Endothelial cell of umbilical vein (primary cell): Measurements from ENCODE around the gene KLHL21. TPM values are rescaled to one million over a fixed set of nuclear protein-coding genes. Genes with fewer than 3 reads are reported as not detected.

ENCODE experiments used
- BruUV-seq: library from RNA; stranded (reverse); fragments of 400-500 nt; replicated peaks from 2 replicates; lab custom pipeline; 2021; lab: Mats Ljungman, UMichigan
- CTCF ChIA-PET: fragments of 300-600, 350-600 bp; sonication (Branson Sonifier 250); formaldehyde crosslinking; loops from one replicate; lab custom pipeline; 2021; ENCODE audit warnings: antibody characterized with exemption, inconsistent platforms; lab: Charles Lee
- POLR2A ChIA-PET: fragments of 300-600, 350-600 bp; sonication (Branson Sonifier 250); formaldehyde crosslinking; loops from one replicate; lab custom pipeline; 2021; ENCODE audit warnings: antibody characterized with exemption, inconsistent platforms; lab: Charles Lee
- DNase-seq: peaks from one replicate; pipeline ENCODE4 v3.0.0-alpha.2; 2011; ENCODE audit warnings: low read depth, low spot score
- FAIRE-seq: peaks from 2 replicates; lab custom pipeline; 2011; peaks lifted over from hg19 to GRCh38; lab: Jason Lieb, UNC
- H2AFZ ChIP-seq: 2 replicates; pipeline ENCODE4 v1.6.0; 2012; ENCODE audit warnings: low read depth, low read length, control low read depth, inconsistent platforms
- H3K27ac ChIP-seq: 2 replicates; pipeline ENCODE4 v1.5.1; 2011; ENCODE audit warnings: low read depth, mild to moderate bottlenecking, control low read depth, low read length, moderate library complexity; ENCODE audit not compliant: insufficient read depth
- H3K27me3 ChIP-seq, 2 experiments: 2 replicates each; pipeline versions ENCODE4 v1.6.0 to v1.6.1; 2011; ENCODE audit warnings: low read length in 2 of 2, mixed read lengths in 1 of 2; ENCODE audit not compliant: control insufficient read depth in 2 of 2, insufficient read depth in 2 of 2
- H3K36me3 ChIP-seq, 2 experiments: 2 replicates in 1 of 2; 3 replicates in 1 of 2; pipeline ENCODE4 v1.5.1; 2011; ENCODE audit warnings: low read length in 2 of 2, mild to moderate bottlenecking in 1 of 2, moderate library complexity in 1 of 2; ENCODE audit not compliant: control insufficient read depth in 2 of 2, insufficient read depth in 2 of 2; ENCODE audit errors: extremely low read depth in 1 of 2
- H3K4me1 ChIP-seq: 3 replicates; pipeline ENCODE4 v1.5.1; 2011; ENCODE audit warnings: mild to moderate bottlenecking, low read length; ENCODE audit not compliant: control insufficient read depth, insufficient read depth; ENCODE audit errors: extremely low read depth
- H3K4me2 ChIP-seq: 2 replicates; pipeline ENCODE4 v1.6.1; 2011; ENCODE audit warnings: low read length, control low read depth, mixed read lengths; ENCODE audit not compliant: insufficient read depth
- H3K4me3 ChIP-seq, 3 experiments: fragments of 200-600 bp in 1 of 3; sonication (generic), shearing (Covaris generic) in 1 of 3; replicated peaks in 1 of 3; 2 replicates each; pipeline ENCODE4 v1.5.1; 2011 to 2016; ENCODE audit warnings: control low read depth in 3 of 3, low read length in 3 of 3, mild to moderate bottlenecking in 2 of 3, inconsistent platforms in 1 of 3, low read depth in 1 of 3, moderate library complexity in 1 of 3; ENCODE audit not compliant: insufficient read depth in 1 of 3
- H3K79me2 ChIP-seq: 2 replicates; pipeline ENCODE4 v1.6.0; 2012; ENCODE audit warnings: low read length, inconsistent platforms; ENCODE audit not compliant: control insufficient read depth, insufficient read depth
- H3K9ac ChIP-seq: replicated peaks from 2 replicates; pipeline ENCODE3; 2011; ENCODE audit warnings: low read length, control low read depth; ENCODE audit not compliant: insufficient read depth; ENCODE audit errors: extremely low read depth
- H3K9me1 ChIP-seq: replicated peaks from 3 replicates; pipeline ENCODE4 v1.6.0; 2011; ENCODE audit warnings: mild to moderate bottlenecking, low read length; ENCODE audit not compliant: control insufficient read depth, insufficient read depth; ENCODE audit errors: extremely low read depth
- H3K9me3 ChIP-seq: replicated peaks from 2 replicates; pipeline ENCODE4 v1.5.1; 2012; ENCODE audit warnings: low read length, inconsistent platforms; ENCODE audit not compliant: control insufficient read depth, insufficient read depth
- H4K20me1 ChIP-seq: replicated peaks from 2 replicates; pipeline ENCODE3; 2011; ENCODE audit warnings: mild to moderate bottlenecking, low read length; ENCODE audit not compliant: control insufficient read depth, insufficient read depth; ENCODE audit errors: extremely low read depth
- EZH2 ChIP-seq: IDR thresholded peaks from 2 replicates; pipeline ENCODE4 v1.6.1; 2012; ENCODE audit warnings: borderline replicate concordance, low read depth, mild to moderate bottlenecking, moderate library complexity, low read length, inconsistent platforms; ENCODE audit not compliant: severe bottlenecking
- FOS ChIP-seq: IDR thresholded peaks from 2 replicates; pipeline ENCODE4 v1.6.1; 2011; ENCODE audit warnings: mild to moderate bottlenecking, low read length, moderate library complexity, borderline replicate concordance; ENCODE audit not compliant: insufficient read depth
- GATA2 ChIP-seq: IDR thresholded peaks from 2 replicates; pipeline ENCODE4 v1.7.0; 2011; ENCODE audit warnings: low read depth, mild to moderate bottlenecking, moderate library complexity, mixed read lengths, low read length; ENCODE audit not compliant: insufficient read length, insufficient read depth
- JUN ChIP-seq: IDR thresholded peaks from 2 replicates; pipeline ENCODE4 v1.6.1; 2011; ENCODE audit warnings: borderline replicate concordance, low read depth; ENCODE audit not compliant: insufficient read length, insufficient read depth
- MYC ChIP-seq: IDR thresholded peaks from one replicate; pipeline ENCODE4 v1.6.1; 2011; ENCODE audit warnings: mild to moderate bottlenecking, low read depth, low read length
- POLR2A ChIP-seq: IDR thresholded peaks from 2 replicates; pipeline ENCODE4 v1.6.1; 2012; ENCODE audit warnings: low read depth, mild to moderate bottlenecking, control low read depth, low read length
- POLR2AphosphoS5 ChIP-seq: IDR thresholded peaks from 2 replicates; pipeline ENCODE4 v1.6.1; 2012; ENCODE audit warnings: low read depth, mild to moderate bottlenecking, control low read depth, low read length, moderate library complexity; ENCODE audit not compliant: insufficient read depth
- dilution Hi-C: fragments of 300-500 bp; cut with MboI; formaldehyde crosslinking; loops from one replicate; pipeline ENCODE4 v1.15.0; 2019; ENCODE audit warnings: low sequenced_read_pairs; ENCODE audit not compliant: extremely low pct_ligation_motif_present
- intact Hi-C: fragments of 100-400 bp; cut with micrococcal nuclease; formaldehyde crosslinking; loops from one replicate; pipeline ENCODE4 v1.10.0; 2022
- polyA plus RNA-seq, 4 experiments: library from polyadenylated mRNA; depleted of rRNA in 3 of 4; stranded (reverse) in 3 of 4; unstranded in 1 of 4; fragments of >200 nt; gene quantifications; 2 replicates each; pipeline versions ENCODE4 v1.2.1 to v1.2.3, GENCODE V29; 2011 to 2012; ENCODE audit warnings: missing spikeins in 1 of 4
- total RNA-seq: library from RNA; stranded (reverse); gene quantifications from 2 replicates; pipeline ENCODE4 v1.2.3, GENCODE V29; 2021
- TF ChIP-seq, protein P1 (sequence below), 2 donors: IDR thresholded peaks; 1 replicate in 1 of 2; 2 replicates in 1 of 2; pipeline ENCODE4 v1.5.1; 2011; ENCODE audit warnings: low read length in 2 of 2, mild to moderate bottlenecking in 2 of 2, moderate library complexity in 2 of 2, control low read depth in 1 of 2, inconsistent platforms in 1 of 2, low read depth in 1 of 2; ENCODE audit not compliant: insufficient read depth in 1 of 2; ENCODE audit errors: extremely low read depth in 1 of 2
- TF ChIP-seq, protein P2 (sequence below): IDR thresholded peaks from 2 replicates; pipeline ENCODE4 v1.6.1; 2011; ENCODE audit not compliant: insufficient read depth, insufficient read length

The KLHL21 gene
- total and polyA plus RNA-seq, 2 donors (not counting 3 experiments of a cell fraction or from before 2014, with no cell fraction given), result 18.0 to 22.4 TPM

DNA sequence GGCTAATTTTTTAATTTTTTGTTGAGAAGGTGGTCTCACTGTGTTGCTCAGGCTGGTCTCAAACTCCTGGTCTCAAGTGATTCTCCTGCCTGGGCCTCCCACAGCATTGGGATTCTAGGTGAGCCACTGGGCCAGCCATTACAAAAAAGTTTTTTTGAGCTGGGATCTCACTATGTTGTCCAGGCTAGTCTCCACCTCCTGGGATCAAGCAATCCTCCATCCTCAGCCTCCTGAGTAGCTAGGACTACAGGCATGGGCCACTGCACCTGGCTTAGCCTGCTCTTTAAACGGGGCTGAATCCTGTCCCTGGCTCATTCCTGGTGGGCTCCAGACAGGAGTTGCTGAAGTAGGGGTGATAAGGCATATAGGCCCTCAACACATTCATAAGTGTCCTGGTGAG, 45.1 kb downstream of the KLHL21 start:
- ChIA-PET CTCF (interaction anchor here (0.6 kb wide), 1 partner anchor 10 kb away, joined by 3 read pairs; no protein-coding TSS in a partner anchor), POLR2A (interaction anchor here (0.7 kb wide), 1 partner anchor 88 kb away, joined by 3 read pairs; no protein-coding TSS in a partner anchor)
- no peak for DNase-seq
- Histone ChIP-seq H3K9me3 (no peaks in the 10 kb centered on the region), H3K9ac (no peak overlapping the region), H3K4me1 (peaks cover 9% of the 10 kb centered on the region), H3K27ac (no peak overlapping the region), H3K4me3 (no peak overlapping the region), H3K9me1 (no peaks in the 10 kb centered on the region), H2AFZ (no peak overlapping the region), H3K27me3 (peaks cover 0 to 3% of the 10 kb centered on the region in 2 experiments), H3K79me2 (peaks cover 16% of the 10 kb centered on the region), H4K20me1 (no peaks in the 10 kb centered on the region), H3K36me3 (no peaks in the 10 kb centered on the region), H3K4me2 (no peak overlapping the region)
- TF ChIP-seq MYC, result no peak
- no peak for TF ChIP-seq JUN
- no peak for TF ChIP-seq EZH2
- no peak for TF ChIP-seq POLR2AphosphoS5
- no peak for TF ChIP-seq FOS
- TF ChIP-seq POLR2A, result no peak
- no peak for TF ChIP-seq GATA2
- TF ChIP-seq, protein P1, sequence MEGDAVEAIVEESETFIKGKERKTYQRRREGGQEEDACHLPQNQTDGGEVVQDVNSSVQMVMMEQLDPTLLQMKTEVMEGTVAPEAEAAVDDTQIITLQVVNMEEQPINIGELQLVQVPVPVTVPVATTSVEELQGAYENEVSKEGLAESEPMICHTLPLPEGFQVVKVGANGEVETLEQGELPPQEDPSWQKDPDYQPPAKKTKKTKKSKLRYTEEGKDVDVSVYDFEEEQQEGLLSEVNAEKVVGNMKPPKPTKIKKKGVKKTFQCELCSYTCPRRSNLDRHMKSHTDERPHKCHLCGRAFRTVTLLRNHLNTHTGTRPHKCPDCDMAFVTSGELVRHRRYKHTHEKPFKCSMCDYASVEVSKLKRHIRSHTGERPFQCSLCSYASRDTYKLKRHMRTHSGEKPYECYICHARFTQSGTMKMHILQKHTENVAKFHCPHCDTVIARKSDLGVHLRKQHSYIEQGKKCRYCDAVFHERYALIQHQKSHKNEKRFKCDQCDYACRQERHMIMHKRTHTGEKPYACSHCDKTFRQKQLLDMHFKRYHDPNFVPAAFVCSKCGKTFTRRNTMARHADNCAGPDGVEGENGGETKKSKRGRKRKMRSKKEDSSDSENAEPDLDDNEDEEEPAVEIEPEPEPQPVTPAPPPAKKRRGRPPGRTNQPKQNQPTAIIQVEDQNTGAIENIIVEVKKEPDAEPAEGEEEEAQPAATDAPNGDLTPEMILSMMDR (IDR thresholded peaks at IDR 0.05; ENCODE audit: extremely low read depth in 1 of 2, insufficient read depth in 1 of 2, low read depth in 1 of 2, low read length in 2 of 2), result no peak
- TF ChIP-seq, protein P2, sequence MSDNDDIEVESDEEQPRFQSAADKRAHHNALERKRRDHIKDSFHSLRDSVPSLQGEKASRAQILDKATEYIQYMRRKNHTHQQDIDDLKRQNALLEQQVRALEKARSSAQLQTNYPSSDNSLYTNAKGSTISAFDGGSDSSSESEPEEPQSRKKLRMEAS, result no peak
- BruUV-seq, result no TSS peak
- intact Hi-C loops (no loop called here), dilution Hi-C loops (no loop called here)
- no peak for FAIRE-seq
